Stimulated activated naive CD4-positive, alpha-beta T cell treated with Interleukin-2 at 50 U/mL for 16 hours (primary cell): ENCODE data around the gene ZNF678.
"Not testable (repeated sequence)": the region's sequence is repeated elsewhere in the genome, so short reads cannot be mapped to it uniquely, and the experiment has no call there.

ENCODE experiments used
- DNase-seq: peaks from one replicate; lab custom pipeline; 2025; lab: John Stamatoyannopoulos, UW

Gene ZNF678

GRCh38 chr1:227604446-227604845, 41.1 kb downstream of the ZNF678 start:
- DNase-seq: no peak

- DNase-seq: not testable (repeated sequence)
These were observed 42.9 kb downstream of the ZNF678 start for GRCh38 chr1:227606271-227606670.

- DNase-seq: no peak
These were observed 44.1 kb downstream of the ZNF678 start for GRCh38 chr1:227607336-227607898.

GRCh38 chr1:227612658-227613057, 49.3 kb downstream of the ZNF678 start:
- DNase-seq: no peak

GRCh38 chr1:227613526-227613925, 50.2 kb downstream of the ZNF678 start:
- no peak for DNase-seq

GRCh38 chr1:227621211-227621610, 57.9 kb downstream of the ZNF678 start:
- DNase-seq: no peak

- DNase-seq: no peak
These were observed 59.6 kb downstream of the ZNF678 start for GRCh38 chr1:227622739-227623475.

- no peak for DNase-seq
These were observed 69.0 kb downstream of the ZNF678 start for GRCh38 chr1:227632325-227632724.

GRCh38 chr1:227635596-227635995, 72.2 kb downstream of the ZNF678 start:
- no peak for DNase-seq

GRCh38 chr1:227654431-227654830, 91.1 kb downstream of the ZNF678 start:
- no peak for DNase-seq

- DNase-seq: no peak
These were observed 91.7 kb downstream of the ZNF678 start for GRCh38 chr1:227654858-227655752.

- DNase-seq: no peak
These were observed 98.1 kb downstream of the ZNF678 start for GRCh38 chr1:227661495-227661894.

GRCh38 chr1:227662933-227663332, 99.6 kb downstream of the ZNF678 start:
- DNase-seq: no peak

- DNase-seq: no peak
These were observed 102.9 kb downstream of the ZNF678 start for GRCh38 chr1:227666286-227666685.

GRCh38 chr1:227673441-227673840, 110.1 kb downstream of the ZNF678 start:
- DNase-seq: no peak

- DNase-seq: no peak
These were observed 122.5 kb downstream of the ZNF678 start for GRCh38 chr1:227685807-227686206.

- DNase-seq: no peak
These were observed 134.0 kb downstream of the ZNF678 start for GRCh38 chr1:227697321-227697864.

GRCh38 chr1:227701631-227702030, 138.3 kb downstream of the ZNF678 start:
- not testable (repeated sequence) for DNase-seq

- DNase-seq: no peak
These were observed 144.5 kb downstream of the ZNF678 start for GRCh38 chr1:227707846-227708245.

GRCh38 chr1:227709451-227709850, 146.1 kb downstream of the ZNF678 start:
- DNase-seq: no peak

GRCh38 chr1:227710474-227710873, 147.1 kb downstream of the ZNF678 start:
- DNase-seq: not testable (repeated sequence)

- no peak for DNase-seq
These were observed 149.3 kb downstream of the ZNF678 start for GRCh38 chr1:227712648-227713047.
